ENCODE measurements around the gene BCAP31.
A peak's percentile ranks its signal among the peaks of the same experiment; 100 is the strongest.
"Not testable (repeated sequence)": the region's sequence is repeated elsewhere in the genome, so short reads cannot be mapped to it uniquely, and the experiment has no call there.

BCAP31 gene

DNA sequence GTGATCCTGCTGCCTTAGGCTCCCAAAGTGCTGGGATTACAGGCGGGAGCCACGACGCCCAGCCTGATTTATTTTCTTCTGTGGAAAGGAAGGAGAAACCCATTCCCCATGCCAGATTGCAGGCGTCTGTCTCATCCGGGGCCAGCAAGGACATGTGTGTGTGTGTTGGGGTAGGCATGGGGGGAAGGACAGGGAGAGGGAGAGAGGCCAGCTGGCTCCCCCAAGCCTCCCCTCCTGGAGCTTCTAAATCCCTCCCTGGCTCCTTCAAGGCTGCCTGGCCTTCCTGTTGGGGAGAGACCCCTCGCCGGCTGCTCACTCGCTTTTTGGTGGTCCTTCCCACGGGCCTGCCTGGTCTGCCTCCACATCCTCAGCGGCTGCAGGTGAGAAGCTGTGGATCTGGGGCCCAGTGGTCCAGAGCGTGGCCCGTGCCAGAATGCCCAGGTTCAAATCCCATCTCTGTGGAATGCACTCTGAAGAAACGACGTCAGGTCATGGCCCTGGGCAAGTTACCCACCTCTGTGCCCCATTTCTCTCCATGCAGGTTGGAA lies 38.5 kb upstream of the BCAP31 start:
- DNase-seq = no peak

DNA sequence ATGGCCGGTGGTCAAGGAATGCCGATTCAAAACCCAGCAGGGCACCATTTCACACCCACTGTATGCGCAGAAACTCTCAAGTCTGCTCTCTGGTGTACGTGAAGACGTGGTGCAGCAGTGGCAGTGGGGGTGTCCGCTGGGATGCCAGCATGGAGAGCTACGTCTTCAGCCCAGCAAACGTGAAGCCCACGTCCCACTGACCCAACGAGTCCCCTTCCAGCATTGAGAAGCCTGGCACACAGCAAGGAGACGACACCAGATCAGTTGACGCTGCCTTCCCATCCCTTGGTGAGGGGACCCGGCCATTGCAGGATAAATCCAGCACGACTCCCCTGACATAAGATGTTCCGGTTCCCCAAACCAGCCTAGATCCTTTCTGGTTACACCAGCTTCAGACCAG lies 37.7 kb upstream of the BCAP31 start:
- no peak for DNase-seq

DNA sequence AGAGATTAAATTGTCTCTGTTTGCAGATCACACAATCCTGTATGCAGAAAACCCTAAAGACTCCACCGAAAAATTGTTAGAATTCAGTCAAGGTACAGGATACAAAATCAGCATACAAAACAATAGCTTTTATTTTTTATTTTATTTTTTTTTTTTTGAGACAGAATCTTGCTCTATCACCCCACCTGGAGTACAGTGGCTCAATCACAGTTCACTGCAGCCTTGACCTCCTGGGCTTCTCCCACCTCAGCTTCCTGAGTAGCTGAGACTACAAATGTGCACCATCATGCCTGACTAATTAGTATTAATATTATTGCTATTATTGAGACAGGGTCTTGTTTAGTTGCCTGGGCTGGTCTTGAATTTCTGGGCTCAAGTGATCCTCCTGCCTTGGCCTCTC lies 30.9 kb upstream of the BCAP31 start:
- DNase-seq = no peak

GRCh38 chrX:153750127-153750774 lies 26.1 kb upstream of the BCAP31 start:
- no peak for DNase-seq

DNA sequence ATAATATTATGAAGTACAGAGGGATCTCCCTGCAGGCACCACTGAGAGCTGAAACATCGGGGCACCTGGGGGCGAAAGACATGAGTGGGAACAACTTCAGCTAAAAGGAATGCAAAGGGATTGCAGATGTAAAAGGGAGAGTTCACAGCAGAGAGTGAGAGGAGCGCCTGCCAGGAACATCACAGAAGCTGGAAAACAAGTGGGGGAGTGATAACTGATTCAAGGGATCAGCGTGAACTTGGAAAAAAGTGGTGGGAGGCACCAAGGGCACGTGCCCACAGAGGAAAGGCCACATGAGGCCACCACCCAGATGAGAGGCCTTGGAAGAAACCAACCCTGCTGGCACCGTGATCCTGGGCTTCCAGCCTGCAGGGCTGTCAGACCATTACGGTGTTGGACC lies 24.8 kb upstream of the BCAP31 start:
- not testable (repeated sequence) for DNase-seq

GRCh38 chrX:153746991-153747390 lies 22.8 kb upstream of the BCAP31 start:
- not testable (repeated sequence) for DNase-seq

- DNase-seq = no peak
Observed at GRCh38 chrX:153746359-153746758, 22.2 kb upstream of the BCAP31 start.

GRCh38 chrX:153745067-153745433 lies 20.9 kb upstream of the BCAP31 start:
- DNase-seq = not testable (repeated sequence)

DNA sequence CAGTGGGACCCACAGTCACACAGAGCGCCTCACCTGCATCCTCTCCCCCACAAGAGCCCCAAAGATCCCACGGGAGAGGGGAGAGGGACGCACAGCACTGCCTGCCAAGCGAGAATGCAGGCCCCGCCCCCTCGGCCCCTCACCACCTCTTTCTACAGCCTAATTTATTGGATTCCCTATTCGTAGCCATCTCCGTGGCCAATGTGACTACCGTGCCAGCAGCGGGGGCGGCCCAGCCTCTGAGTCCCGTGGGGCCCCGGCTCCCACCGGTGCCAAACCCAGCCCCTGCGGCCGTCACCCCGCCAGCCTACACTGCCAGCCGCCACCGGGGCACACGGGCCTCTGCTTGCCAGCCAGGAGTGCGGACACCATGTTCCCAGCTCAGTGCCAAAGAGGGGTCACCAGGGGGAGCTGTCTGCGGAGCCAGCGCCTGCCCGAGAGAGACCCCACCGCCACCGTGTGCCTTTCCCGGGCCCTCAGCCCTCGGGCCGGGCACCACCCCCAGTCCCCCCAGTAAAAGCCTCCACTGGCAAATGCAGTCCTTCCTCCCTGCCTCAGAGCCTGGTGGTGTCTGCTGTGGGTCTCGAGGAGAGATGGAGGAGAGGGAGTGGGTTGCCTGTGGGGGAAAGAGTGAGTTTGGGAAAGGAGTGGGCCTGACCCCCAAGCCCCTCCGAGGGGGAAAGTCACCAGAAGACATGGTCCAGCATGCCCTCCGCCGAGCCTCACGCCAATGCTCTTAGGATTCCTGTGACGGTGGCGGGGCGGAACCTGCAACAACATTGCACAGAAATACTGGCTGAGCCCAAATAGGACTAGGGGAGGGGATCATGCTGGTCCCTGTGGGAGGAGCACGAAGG lies 20.3 kb upstream of the BCAP31 start:
- no peak for DNase-seq

DNA sequence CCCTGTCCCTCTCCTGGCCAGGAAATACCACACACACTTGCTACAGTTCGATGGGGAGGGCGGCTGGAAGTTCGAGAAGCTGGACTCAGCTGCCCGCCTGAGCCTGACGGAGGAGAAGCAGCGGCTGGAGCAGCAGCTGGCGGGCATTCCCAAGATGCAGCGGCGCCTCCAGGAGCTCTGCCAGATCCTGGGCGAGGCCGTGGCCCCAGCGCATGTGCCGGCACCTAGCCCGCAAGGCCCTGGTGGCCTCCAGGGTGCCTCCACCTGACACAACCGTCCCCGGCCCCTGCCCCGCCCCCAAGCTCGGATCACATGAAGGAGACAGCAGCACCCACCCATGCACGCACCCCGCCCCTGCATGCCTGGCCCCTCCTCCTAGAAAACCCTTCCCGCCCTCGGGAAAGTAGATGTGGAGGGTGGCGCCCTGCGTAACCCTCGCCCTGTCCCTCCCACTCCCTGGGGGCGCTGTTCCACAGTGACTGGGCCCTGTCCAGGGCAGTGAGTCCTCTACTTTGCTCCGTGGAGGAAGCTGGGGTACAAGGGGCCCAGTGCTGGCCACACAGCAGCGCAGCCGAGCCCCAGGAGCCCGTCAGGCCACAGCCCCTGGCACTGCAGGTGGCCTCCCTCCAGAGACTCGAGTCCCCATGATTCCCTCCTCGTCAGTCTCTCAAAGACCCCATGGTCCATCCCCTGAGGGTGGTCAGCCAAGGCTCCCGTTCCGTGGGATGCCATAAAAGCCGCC lies 19.5 kb upstream of the BCAP31 start:
- not testable (repeated sequence) for DNase-seq

DNA sequence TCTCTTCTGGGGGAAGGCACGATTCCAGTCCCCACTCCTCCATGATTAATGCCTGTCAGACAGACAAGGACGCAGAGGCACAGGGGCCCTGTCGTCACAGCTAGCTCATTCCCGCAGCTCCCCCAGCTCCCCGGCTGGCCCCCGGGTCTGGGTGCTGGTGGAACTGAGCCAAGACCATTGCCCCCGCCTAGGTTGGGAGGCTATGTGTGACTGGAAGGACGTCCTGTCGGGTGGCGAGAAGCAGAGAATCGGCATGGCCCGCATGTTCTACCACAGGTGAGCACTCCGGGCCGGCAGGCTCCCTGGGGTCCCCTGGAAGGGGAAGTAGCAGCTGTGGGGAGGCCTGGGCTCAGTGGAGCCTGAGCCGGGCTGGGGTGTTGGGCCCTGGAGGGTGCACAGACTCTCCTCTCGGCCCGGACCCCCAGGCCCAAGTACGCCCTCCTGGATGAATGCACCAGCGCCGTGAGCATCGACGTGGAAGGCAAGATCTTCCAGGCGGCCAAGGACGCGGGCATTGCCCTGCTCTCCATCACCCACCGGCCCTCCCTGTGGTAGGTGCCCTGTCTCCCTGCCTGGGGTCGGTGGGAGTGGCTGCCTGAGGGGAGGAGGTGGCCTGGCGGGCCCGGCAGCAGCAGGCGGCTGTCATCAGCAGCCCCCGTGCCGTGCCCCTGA lies 18.7 kb upstream of the BCAP31 start:
- not testable (repeated sequence) for DNase-seq

GRCh38 chrX:153742111-153742510 lies 17.9 kb upstream of the BCAP31 start:
- not testable (repeated sequence) for DNase-seq

DNA sequence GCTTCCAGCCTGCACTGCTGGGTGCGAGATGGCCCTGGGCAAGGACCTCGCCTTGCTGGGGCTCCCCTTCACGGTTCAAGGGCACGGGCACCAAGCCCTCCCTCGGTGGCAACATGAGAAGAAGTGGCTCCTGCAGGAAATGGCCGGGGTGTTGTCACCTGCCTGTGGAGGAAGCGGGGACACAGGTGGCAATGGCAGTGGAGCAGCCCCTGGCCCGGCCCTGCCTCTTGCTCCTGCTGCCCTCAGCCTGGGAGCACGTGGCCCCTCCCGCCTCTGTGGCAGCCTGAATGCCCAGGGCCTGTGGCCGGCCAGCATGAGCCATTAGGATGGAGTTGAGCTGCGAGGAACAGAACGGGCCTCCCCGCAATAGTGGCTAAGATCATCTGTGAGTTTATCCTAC lies 17.3 kb upstream of the BCAP31 start:
- no peak for DNase-seq

GRCh38 chrX:153740631-153741222 lies 16.5 kb upstream of the BCAP31 start:
- DNase-seq = no peak

GRCh38 chrX:153739754-153740486 lies 15.7 kb upstream of the BCAP31 start:
- peak; percentile 30 for DNase-seq

GRCh38 chrX:153738056-153738605 lies 13.9 kb upstream of the BCAP31 start:
- DNase-seq = no peak

- DNase-seq = no peak
Observed at GRCh38 chrX:153736871-153737441, 12.8 kb upstream of the BCAP31 start.

GRCh38 chrX:153736071-153736820 lies 12.1 kb upstream of the BCAP31 start:
- no peak for DNase-seq

DNA sequence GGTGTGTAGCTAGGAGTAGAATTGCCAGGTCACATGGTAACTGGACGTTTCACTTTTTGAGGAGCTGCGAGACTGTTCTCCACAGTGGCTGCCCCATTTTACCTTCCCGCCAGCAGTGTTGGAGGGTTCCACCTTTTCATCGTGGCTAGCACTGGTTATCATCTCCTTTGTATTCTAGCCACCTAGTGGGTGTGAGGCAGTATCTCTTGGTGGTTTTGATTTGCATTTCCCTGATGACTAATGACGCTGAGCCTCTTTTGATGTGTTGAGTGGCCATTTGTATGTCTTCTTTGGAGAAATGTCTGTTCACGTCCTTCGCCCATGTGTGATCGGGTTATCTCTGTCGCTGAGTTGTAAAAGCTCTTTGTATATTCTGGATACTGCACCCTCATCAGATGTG lies 11.1 kb upstream of the BCAP31 start:
- peak; percentile 33 for DNase-seq

DNA sequence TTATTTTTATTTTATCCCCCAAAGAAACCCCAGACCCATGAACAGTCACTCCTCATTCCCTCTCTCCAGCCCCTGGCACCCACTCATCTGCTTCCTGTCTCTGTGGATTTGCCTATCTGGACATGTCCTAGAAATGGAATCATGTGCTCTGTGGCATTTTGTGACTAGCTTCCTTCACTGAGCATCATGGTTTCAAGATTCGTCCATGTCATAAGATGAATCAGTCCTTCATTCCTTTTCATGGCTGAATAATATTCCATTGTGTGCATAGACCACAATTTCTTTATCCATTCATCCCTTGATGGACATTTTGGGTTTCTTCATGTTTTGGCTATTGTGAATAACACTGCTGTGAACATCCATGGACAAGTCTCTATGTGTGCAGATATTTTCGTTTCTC lies 10.7 kb upstream of the BCAP31 start:
- DNase-seq = no peak
